ENCODE results near the gene CHMP5.

- TF ChIP-seq, protein P1, sequence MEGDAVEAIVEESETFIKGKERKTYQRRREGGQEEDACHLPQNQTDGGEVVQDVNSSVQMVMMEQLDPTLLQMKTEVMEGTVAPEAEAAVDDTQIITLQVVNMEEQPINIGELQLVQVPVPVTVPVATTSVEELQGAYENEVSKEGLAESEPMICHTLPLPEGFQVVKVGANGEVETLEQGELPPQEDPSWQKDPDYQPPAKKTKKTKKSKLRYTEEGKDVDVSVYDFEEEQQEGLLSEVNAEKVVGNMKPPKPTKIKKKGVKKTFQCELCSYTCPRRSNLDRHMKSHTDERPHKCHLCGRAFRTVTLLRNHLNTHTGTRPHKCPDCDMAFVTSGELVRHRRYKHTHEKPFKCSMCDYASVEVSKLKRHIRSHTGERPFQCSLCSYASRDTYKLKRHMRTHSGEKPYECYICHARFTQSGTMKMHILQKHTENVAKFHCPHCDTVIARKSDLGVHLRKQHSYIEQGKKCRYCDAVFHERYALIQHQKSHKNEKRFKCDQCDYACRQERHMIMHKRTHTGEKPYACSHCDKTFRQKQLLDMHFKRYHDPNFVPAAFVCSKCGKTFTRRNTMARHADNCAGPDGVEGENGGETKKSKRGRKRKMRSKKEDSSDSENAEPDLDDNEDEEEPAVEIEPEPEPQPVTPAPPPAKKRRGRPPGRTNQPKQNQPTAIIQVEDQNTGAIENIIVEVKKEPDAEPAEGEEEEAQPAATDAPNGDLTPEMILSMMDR (IDR thresholded peaks at IDR 0.05; ENCODE audit: poor library complexity, severe bottlenecking) = no peak
- no peak for TF ChIP-seq EZH2 (IDR thresholded peaks at IDR 0.05; ENCODE audit: borderline replicate concordance, insufficient read depth, low read length, poor library complexity, severe bottlenecking)
- TF ChIP-seq POLR2AphosphoS5 (IDR thresholded peaks at IDR 0.05) = no peak
- no peak for TF ChIP-seq TAF1 (IDR thresholded peaks at IDR 0.05; ENCODE audit: low read depth)
These were observed 22.2 kb upstream of the CHMP5 start for GRCh38 chr9:33242609-33243134.
